Measurements from ENCODE around the gene MBNL3.
"Not testable (repeated sequence)": the region's sequence is repeated elsewhere in the genome, so short reads cannot be mapped to it uniquely, and the experiment has no call there.

MBNL3 gene

DNA sequence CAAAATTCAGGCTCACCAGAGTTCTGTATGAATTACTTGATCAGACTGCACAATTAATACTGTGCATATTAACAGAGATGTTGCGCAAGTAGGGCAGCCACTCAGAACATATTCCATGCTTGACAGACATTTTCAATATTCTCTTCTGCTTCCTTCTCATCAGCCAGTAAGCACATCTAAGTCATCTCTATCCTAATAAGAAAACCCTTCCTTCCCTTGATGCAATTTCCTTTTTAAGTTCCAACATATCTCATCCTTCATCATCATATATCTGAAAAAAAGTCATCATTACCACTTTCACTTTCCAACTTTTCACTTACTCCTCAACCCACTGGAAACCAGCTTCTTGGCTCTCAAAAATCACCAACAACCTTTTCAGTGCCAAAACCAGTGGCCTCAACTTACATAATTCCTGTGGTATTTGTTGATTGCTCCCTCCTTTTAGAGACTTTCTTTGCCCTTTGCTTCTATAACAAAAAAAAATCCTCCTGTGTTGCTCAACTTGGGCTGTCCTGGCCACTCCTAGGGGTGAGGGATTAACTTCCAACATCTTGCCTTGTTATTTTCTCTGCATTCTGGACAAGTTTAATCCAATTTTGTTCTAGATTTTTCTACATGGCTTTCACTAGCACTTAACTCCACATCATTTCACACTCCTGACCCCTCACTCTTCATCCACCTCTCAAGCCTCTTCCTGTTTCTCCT lies 14.1 kb downstream of the MBNL3 start:
- no peak for DNase-seq

DNA sequence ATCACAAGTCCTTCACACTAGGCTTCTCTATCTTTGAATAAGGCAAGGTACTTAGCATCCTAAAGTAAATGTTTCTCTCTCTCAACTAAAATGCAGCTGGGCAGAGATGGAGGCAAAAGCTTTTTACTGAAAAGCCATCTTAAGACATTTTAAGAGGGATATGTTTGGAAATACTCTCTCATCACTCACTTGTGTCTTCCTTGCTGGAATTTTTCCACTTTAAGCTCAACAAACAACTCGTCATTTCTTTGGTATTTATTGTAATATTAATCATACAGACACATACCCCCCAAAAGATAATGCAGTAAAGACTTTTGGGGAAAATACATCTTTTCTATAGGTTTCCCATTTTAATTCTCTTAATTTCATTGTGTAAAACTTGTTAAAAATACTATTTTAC lies 16.4 kb downstream of the MBNL3 start:
- no peak for DNase-seq

DNA sequence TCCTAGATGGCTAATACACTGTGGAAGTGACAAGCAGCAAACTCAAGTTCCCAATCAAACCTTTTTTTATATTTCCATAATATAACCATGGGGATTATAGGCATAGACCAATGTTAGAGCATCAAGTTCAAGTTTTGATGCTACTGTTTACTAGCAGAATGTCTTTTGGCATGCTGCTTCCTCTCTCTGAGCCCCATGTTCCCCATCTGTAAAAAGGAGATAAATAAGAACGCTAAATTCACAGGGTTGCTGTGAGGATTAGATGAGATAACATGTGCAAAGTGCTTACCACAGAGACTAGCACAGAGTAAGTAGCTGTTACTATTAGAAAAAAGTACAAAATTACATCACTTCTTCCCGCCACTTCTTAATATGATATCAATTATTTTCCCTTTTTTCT lies 18.0 kb downstream of the MBNL3 start:
- no peak for DNase-seq

DNA sequence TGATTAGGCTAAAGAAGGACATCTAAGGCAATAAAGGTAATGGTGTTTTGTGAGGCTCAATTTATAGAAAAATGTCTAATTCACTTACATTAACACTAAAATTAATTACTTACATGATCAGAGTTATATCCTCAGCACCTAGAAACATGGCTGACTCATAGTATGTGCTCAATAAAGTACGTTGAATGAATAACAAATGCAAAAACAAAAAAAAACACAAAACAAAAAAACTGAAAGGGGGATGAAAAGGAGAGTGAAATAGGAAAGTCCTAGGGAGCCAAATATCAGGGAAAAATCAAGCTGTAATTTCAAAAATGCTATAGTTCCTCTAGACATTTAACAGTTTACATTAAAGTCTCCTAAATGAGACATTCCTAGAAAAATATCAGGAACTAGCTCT lies 18.7 kb downstream of the MBNL3 start:
- DNase-seq: no peak

DNA sequence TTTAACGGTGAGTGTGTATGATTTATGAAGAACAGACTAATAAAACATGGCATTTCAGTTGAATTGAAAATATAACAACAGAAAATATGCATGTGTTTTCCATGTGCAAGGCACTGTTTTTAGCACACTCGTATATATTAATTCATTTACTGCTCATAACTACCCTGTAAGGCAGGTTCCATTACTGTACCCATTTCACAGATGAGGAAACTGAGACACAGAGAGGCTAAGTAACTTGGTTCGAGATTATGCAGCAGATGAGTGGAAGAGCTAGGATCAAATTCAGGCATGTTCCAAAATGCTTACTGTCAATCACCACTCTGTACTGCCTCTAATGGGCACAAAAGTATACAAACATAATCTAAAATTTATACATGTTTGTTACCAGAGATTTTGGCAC lies 20.4 kb downstream of the MBNL3 start:
- no peak for DNase-seq

DNA sequence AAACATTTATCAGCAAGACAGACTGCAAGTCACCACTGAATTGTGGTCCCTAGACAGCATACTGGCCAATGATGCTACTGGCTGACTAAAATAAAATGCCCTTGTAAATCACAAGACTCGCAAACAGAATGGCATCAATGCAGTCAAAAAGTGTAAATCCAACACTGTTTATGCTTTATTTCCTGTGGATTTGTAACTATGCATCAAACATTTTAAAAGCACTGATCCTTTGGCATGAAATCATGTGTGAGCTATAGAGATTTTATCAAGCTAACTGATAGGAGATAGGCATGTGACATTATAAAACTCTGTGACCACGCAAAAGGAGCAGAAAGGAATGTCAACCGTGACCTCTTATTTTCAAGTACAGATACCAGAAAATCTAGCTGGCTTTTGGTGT lies 20.8 kb downstream of the MBNL3 start:
- DNase-seq: no peak

DNA sequence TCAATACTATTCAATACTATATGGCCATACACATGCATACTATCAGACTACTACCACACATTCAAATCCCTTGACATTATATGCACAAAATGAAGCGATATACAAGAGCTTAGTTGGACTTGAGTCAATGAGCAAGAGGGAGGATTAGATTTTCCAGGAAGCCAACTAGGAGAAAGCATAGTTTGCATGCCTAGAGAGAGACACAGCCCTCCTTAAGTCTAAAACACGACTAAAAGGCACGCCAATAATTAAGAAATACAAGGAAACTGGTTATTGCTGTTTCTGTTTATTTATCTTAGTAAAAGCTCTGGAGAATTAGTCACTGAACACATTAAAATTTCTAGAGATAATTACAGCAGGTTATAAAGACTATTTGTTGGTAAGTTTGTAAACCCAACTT lies 21.8 kb downstream of the MBNL3 start:
- DNase-seq: no peak

DNA sequence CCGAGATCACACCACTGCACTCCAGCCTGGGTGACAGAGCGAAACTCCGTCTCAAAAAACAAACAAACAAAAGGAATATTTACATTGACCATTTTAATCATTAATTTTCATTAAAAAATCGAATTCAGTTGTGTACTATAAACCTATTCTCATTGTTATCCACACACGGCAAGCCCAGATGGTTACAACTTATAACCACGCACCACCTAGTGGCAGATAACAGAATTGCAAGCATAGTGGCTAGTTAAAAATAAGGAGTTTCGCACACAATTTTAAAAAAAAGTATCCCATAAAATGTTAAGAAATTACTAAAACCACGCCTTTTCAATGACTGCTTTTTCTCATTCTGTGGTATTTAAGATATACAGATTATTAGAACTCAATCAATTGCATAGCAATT lies 25.4 kb downstream of the MBNL3 start:
- DNase-seq: no peak

DNA sequence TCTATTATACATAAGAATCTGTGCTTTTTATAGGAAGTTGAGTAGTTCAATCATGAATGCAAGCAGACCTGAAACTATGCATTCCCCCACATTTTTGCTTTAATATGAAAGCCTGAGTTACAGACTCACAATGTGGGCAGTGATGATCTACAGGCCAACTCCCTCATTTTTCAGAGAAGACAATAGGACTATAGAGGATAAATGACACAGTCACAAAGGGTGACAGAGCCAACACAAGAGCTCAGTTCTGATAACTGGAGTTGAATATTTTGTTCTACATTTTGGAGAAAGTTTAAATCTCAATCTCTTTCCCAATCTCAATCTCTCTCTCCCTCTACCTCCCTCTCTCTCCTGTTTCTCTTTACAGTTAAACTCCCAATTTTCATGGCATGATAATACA lies 27.0 kb downstream of the MBNL3 start:
- DNase-seq: no peak

DNA sequence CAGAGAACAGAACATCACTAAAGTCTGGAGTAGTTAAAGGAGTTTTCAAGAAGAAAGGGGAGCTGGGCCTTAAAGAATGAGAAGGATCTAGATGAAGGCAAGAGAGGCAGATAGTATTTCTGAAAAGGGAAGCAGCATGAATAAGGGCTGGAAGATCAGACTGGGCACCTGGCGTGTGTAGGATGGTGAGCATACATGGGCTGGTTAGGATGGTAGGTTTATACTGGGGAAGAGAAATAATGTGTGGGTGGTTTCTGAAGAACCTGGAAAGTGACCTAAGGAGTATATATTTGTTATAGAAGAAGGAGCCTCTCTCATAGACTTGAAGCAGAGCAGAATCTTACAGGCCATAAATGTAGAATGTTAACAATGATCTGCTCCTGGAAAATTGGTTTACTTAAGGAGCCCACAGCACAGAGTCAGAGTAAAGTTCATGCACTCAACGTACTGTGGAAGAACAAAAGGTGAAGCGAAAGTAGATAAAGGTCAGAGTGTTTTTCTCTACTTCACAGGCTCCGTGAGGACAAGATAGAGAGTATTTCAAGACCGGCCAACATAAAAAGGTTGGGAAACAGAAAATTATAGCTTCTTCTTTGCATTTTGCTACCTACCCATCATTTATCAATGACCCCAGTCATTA lies 35.8 kb downstream of the MBNL3 start:
- no peak for DNase-seq

DNA sequence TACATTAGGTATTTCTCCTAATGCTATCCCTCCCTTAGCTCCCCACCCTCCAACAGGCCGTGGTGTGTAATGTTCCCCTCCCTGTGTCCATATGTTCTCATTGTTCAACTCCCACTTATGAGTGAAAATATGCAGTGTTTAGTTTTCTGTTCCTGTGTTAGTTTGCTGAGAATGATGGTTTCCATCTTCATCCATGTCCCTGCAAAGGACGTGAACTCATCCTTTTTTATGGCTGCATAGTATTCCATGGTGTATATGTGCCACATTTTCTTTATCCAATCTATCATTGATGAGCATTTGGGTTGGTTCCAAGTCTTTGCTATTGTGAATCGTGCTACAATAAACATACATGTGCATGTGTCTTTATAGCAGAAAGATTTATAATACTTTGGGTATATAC lies 42.9 kb downstream of the MBNL3 start:
- DNase-seq: not testable (repeated sequence)

DNA sequence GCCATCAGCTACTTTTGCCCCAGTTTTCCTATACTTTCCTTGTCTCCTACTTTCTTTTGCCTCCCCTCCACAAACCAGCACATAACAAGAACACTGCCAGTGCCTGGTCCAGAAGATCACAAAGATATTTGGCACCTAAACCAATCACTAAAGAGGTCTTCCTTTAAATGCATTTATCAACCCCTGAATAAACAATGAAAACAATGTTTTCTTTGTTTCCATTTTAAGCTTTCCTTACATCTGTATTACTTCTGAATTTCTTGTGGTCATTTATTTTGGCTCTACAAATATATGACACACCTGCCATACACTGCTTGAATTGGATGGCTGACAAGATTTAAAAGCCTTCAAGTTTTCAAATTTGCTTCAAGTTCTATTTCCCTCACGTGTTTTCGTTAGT lies 43.9 kb downstream of the MBNL3 start:
- no peak for DNase-seq

DNA sequence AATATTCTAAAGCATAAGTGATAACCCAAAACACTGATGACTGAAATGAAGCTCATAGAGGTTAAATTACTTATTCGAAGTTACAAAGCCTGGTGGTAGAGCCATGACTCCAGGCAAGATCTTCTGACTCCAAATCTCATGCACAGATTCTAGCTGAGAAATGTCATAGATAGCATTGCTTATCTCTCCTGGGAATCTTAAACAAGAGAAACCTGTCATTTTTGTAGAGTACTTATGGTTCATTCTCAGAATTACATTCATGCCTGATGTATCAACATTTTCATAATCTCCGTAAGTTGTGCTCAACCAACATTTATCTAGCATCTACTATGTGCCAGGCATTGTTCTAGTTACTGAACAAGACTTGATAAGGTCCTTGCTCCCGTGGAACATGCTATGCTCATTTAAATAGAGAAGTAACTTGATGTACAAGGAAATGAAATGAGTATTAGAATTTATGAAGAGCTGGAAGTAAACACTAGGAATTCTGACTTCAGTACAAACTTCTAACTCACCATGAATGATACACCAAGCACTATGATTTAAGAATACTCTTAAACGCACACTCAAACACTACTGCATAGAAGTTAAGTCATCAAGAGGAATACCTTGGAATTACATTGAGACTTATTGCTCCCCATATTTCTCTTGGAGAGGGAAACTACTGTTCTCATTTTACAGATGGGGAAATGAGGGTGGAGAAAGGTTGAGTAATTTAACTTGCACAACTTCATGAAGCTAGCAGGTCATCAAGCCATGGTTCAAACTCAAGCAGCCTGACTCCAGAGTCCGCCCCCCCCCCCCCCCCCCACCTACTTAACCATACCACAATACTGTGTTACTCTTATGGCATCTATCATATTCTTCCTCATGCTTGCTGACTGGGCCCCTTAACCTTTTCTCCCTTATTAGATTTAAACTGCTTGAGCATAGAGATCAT lies 45.4 kb downstream of the MBNL3 start:
- DNase-seq: no peak

DNA sequence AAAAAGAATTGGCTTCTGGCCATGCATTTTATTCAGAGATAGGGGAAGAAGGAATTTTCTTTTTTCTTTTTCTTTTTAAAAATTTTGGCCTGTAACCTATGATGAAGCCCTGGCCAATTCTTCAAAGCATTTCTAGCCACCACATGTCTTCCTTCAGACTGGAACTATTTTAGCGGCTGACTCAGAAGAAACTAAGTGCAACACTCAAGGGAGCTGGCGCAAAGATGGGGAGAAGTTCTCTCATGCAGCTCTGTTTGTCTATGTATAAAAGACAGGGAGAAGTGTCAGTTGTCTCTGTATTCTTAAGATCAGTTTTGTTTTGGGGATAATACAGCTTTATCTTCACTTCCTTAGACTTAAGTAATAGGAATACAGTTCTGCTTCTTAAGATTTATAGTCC lies 46.1 kb downstream of the MBNL3 start:
- no peak for DNase-seq

DNA sequence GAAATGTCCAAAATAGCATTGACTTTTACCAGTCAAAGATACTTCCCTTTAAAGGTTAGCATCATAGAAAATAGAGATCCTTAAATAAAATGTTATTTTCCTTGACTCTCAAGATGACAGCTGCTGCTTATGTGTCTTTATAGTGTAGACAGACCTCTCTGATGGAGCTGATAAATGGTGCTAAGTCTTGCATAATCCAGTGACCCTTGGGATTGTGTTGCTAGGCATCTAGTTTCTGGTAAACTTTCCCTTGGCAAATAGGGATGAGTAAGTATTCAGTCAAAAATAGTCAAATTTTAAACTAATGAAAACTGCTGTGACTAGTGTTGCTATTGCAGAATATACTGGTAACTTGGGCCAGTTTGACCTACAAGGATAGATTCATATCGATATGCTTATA lies 53.6 kb downstream of the MBNL3 start:
- DNase-seq: no peak

DNA sequence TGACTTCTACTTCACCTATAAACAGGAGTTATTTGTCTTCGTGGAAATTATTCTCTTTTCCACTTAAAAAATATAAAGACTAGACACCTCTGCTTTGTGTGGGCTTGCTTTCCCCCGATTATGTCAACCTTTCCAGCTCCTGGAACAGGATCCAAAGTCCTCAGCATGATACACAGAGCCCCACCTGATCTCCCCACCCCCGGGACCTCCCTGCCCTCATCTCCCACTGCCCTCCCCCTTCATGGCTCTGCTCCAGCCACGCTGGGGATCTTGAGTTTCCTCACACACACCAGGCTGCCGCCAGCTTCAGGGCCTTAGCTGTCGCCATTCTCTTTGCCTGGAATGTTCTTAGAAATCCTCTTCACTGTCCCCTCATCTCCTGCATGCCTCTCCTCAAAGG lies 55.3 kb downstream of the MBNL3 start:
- DNase-seq: no peak

DNA sequence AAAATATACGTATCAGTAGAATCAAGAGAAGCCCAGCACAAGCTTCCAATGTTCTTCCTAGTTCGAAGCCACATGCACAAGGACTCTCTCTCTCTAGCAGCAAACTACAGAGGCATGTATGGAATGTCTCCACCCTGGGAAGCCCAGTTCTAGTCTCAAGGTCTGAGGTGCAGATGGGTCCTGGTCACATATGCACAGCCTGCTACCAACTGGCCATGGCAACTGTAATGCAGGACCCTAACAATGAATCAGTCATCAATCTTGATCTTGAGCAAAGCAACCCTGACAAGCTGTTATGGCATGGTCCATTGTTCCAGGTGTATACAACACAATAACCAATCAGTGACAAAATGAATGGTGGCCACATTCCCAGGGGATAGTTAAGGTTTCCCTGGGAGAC lies 55.8 kb downstream of the MBNL3 start:
- DNase-seq: no peak

DNA sequence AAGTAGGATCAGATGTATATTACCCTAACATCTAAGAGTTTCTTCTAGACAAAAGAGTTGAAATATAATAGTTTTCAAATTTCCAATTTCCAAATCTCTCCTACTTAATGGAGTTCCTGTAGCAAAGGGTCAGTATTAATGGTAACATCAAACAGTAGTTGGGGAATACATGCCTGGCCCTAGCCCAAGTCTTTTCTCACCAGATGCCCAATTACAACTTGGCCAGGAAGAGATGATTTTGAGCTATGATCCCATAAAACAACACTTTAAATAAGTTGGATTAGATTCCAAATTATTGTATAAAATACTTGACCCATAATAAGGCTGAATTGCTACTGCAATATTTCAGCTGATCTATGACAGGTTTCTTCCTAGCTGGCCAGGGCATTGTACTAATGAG lies 59.9 kb downstream of the MBNL3 start:
- DNase-seq: no peak

DNA sequence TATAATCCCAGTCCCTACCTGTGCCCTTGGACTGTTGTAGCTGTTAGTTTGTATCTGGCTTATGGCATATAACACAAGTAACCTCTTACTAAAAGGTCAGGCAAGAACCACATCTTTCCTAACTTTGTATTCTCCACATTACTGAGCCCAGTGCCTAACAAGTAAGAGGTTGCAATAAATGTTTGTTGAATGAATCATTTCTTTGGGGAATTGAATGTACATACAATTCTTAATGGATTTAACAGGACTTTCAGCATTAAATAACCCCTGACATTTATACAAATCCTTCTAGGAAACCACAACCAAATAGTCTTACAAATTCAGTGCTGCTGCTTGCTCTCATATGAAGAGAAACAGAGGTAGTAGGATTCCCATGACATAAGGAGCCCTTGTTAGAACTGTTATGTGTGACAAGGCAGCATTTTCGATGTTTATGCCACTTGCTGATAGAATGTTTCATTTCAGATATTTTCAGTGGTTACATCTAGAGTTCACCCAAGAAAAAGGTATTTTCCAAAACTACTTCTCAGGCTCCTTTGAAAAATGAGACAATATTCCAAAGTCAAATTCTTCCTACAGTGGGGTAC lies 62.0 kb downstream of the MBNL3 start:
- no peak for DNase-seq

DNA sequence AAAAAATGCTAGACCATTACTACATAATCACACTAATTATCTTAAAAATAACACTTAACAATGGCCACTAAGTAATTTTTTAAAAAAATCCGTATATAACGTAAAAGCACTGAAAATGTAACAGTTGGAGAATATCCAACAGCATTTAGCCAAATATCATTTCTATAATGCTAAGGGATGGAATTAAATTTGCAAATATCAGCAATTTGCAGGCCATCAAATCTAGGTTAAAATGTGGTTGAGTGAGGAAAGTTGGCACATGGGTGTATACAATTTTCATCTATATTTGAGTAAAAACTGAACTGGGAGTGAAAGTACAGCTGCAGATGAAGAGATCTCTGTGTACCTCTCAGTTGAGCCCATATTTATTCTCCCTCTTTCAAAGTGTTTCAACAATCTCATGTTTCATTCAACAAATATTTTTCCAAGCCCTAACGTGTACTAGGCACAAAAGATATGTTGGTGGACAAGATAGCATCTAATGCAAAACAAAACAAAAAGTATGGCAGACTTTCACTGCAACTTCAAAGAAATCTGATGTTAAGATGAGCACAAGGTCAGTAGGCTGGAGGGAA lies 63.0 kb downstream of the MBNL3 start:
- DNase-seq: no peak

DNA sequence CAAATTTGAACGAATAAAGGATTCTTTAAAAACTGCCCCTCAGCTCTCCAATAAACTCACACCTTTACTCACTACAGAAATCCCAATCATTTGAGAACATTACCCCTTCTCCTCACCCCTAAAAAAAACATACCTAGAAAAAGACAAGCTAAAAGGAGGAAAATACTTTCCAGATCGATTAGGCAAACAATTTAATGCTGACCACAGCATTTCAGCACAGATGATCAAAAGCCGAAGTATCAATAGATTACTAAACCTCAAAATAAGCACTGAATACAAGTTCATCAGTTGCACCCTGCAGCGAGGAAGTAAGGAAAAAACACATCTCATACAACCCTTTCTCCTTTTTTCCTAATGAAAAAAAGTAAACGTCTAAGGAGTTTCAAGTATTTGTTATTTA lies 65.5 kb downstream of the MBNL3 start:
- DNase-seq: no peak

DNA sequence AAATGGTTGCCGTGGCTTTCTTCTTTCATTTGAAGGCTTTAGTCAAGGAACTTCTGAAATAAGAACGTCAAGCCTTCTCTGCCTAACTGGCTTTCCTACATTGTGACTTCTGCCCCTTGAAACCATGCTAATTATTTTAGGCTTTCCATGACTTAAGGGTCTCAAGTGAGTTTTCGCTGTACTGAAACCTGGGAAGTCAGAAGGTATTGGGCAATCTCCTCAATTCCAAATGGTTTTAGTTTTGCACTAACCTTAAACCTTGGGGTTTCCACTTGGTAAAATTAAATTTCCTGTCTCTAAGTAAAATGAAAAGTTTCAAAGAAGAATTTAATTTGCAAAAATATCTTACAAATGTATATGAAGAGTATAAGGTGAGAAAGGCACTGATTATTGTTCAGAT lies 73.8 kb downstream of the MBNL3 start:
- DNase-seq: no peak

DNA sequence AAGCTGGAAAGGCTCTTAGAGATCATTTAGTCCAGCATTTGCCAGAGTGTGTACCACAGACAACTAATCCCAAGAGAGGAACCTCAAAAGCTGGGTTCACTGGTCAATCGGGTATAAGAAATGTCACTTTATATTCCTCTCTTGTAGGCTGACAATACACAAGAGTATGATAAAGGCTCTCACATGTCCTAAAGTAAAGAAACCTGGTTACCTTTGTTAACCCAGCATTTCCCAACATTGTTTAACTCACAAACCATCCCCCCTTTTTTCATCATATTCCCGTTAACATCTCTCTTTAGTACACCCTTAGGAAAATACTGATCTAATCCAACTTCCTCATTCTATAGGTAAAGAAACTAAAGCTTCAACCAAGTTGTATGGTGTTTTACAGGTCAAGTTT lies 74.4 kb downstream of the MBNL3 start:
- DNase-seq: no peak

Measured in NCI-H1105 (cell line).